SK-N-SH treated with all-trans-retinoic acid at 6 μM for 48 hours (cell line): Measurements from ENCODE around the gene RPRML.

ENCODE experiments used
- TOX ChIP-seq: fragments of 250-450 bp; sonication (Bioruptor Pico); IDR thresholded peaks from 2 replicates; pipeline ENCODE4 v1.8.0; 2021; ENCODE audit warnings: mild to moderate bottlenecking, moderate library complexity, borderline replicate concordance
- ZC3H10 ChIP-seq: fragments of 250-450 bp; sonication (Bioruptor Pico); IDR thresholded peaks from 2 replicates; pipeline ENCODE4 v1.5.1; 2021; ENCODE audit warnings: mild to moderate bottlenecking, moderate library complexity
- ZFP30 ChIP-seq: fragments of 450-650 bp; formaldehyde crosslinking; IDR thresholded peaks from 2 replicates; pipeline ENCODE4 v1.5.0; 2022; ENCODE audit warnings: mild to moderate bottlenecking, moderate library complexity
- ZNF565 ChIP-seq: fragments of 450-650 bp; formaldehyde crosslinking; conservative IDR thresholded peaks from 2 replicates; pipeline ENCODE4 v1.5.0; 2020; ENCODE audit warnings: low read depth, mild to moderate bottlenecking, moderate library complexity
- ZNF70 ChIP-seq: fragments of 450-650 bp; formaldehyde crosslinking; IDR thresholded peaks from 2 replicates; pipeline ENCODE4 v1.5.0; 2020; ENCODE audit warnings: mild to moderate bottlenecking, moderate library complexity
- TF ChIP-seq, protein P1 (sequence below): fragments of 250-450 bp; sonication (Bioruptor Pico); IDR thresholded peaks from 2 replicates; pipeline ENCODE4 v1.5.1; 2021; ENCODE audit warnings: mild to moderate bottlenecking, moderate library complexity
- TF ChIP-seq, protein P2 (sequence below): fragments of 250-450 bp; sonication (Bioruptor Pico); IDR thresholded peaks from 2 replicates; pipeline ENCODE4 v1.8.0; 2020; ENCODE audit warnings: mild to moderate bottlenecking, moderate library complexity, borderline replicate concordance

- TF ChIP-seq ZC3H10 (CRISPR knock-in tag) (no peak), TOX (CRISPR knock-in tag) (no peak), ZNF565 (CRISPR knock-in tag) (no peak), ZFP30 (CRISPR knock-in tag) (no peak), ZNF70 (CRISPR knock-in tag) (no peak)
- TF ChIP-seq, protein P1, sequence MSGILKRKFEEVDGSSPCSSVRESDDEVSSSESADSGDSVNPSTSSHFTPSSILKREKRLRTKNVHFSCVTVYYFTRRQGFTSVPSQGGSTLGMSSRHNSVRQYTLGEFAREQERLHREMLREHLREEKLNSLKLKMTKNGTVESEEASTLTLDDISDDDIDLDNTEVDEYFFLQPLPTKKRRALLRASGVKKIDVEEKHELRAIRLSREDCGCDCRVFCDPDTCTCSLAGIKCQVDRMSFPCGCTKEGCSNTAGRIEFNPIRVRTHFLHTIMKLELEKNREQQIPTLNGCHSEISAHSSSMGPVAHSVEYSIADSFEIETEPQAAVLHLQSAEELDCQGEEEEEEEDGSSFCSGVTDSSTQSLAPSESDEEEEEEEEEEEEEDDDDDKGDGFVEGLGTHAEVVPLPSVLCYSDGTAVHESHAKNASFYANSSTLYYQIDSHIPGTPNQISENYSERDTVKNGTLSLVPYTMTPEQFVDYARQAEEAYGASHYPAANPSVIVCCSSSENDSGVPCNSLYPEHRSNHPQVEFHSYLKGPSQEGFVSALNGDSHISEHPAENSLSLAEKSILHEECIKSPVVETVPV = 0 out of 2 replicates have a peak, but pooled peaks have one; percentile 26
- TF ChIP-seq, protein P2, sequence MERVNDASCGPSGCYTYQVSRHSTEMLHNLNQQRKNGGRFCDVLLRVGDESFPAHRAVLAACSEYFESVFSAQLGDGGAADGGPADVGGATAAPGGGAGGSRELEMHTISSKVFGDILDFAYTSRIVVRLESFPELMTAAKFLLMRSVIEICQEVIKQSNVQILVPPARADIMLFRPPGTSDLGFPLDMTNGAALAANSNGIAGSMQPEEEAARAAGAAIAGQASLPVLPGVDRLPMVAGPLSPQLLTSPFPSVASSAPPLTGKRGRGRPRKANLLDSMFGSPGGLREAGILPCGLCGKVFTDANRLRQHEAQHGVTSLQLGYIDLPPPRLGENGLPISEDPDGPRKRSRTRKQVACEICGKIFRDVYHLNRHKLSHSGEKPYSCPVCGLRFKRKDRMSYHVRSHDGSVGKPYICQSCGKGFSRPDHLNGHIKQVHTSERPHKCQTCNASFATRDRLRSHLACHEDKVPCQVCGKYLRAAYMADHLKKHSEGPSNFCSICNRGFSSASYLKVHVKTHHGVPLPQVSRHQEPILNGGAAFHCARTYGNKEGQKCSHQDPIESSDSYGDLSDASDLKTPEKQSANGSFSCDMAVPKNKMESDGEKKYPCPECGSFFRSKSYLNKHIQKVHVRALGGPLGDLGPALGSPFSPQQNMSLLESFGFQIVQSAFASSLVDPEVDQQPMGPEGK (CRISPR knock-in tag) = no peak
These were observed 29.5 kb downstream of the RPRML start for GRCh38 chr17:46949291-46950174.
